NCI-H526 treated with DMSO at 0.1 percent for 48 hours (cell line): ENCODE data around the gene CALY.
A peak's percentile ranks its signal among the peaks of the same experiment; 100 is the strongest.
"Not testable (repeated sequence)": the region's sequence is repeated elsewhere in the genome, so short reads cannot be mapped to it uniquely, and the experiment has no call there.

Source experiments
- DNase-seq: peaks from one replicate; lab custom pipeline; 2025; lab: John Stamatoyannopoulos, UW

CALY gene

GRCh38 chr10:133328358-133329343 is 8.0 kb downstream of the CALY start:
- DNase-seq, result no peak

DNA sequence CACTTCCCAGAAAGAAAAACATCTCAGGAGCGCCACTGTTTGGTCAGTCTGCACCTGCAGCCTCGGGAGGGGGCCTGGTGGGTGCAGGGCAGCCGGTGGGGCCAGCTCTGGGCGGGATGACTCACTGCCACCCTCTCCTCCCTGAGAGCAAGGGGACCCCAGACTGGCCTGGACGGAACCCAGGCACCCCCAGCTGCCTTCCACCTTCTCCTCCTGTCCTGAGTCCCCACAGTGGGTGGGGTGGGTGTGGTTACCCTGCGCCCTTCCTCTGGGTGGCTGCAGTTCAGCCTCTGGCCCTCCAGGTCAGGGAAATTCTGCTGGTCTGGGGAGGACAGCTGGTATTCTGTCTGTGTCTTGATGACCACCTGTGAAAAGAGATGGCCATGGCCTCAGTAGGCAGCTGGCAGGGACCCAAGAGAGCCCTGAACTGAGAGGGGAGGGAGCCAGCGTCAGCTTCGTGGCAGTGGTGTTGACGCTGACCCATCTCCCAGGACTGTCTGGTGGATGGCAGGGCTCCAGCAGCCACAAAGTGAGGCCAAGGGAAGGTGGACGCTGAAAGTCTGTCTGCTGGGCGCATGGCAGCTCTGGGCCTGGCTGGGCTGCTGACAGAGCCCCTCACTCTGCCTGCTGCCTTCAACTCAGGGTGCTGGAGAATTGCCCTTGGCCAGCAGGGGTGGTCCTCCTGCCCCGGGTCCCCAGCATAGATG is 8.9 kb downstream of the CALY start:
- DNase-seq, result no peak

- DNase-seq, result no peak
These were observed 9.7 kb downstream of the CALY start for GRCh38 chr10:133326745-133327650.

- DNase-seq, result no peak
These were observed 10.5 kb downstream of the CALY start for GRCh38 chr10:133326223-133326551.

DNA sequence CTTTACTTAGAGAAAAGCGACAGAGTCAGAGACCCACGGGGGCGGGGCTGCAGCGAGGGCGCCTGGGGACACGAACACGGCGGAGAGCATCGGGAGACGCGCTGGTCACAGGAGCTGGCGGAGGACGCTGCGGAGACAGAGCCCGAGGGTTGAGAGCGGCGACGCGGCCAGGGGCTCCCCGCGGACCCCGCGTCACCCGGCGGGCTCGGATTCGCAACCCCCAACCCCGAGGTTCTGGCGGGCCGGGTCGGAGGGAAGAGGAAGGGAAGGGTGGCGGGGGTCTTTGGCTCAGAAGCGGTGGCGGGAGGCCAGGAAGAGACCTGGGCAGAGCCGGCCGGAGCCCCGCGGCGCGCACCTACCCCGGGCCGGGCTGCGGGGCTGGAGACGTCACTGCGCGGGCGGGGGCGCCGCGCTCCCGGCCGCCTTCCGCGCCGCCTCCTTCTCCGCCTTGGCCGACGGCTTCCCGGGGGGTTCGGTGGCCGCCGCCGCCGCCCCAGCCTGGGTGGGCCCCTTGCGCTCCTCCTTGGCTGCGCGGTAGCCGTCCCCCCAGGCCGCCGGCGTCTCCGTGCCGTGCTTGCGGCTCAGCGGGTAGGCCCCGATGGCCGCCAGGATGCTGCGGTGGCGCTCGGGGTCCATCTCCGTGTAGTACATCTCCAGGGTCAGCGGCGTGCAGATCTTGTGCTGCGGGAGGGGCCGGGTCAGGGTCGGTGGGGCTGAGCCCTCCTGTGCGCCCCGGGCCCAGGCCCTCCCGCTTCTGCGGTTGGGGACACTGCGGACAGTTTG is 11.1 kb downstream of the CALY start:
- no peak for DNase-seq

GRCh38 chr10:133324857-133325260 is 11.8 kb downstream of the CALY start:
- DNase-seq, result no peak

DNA sequence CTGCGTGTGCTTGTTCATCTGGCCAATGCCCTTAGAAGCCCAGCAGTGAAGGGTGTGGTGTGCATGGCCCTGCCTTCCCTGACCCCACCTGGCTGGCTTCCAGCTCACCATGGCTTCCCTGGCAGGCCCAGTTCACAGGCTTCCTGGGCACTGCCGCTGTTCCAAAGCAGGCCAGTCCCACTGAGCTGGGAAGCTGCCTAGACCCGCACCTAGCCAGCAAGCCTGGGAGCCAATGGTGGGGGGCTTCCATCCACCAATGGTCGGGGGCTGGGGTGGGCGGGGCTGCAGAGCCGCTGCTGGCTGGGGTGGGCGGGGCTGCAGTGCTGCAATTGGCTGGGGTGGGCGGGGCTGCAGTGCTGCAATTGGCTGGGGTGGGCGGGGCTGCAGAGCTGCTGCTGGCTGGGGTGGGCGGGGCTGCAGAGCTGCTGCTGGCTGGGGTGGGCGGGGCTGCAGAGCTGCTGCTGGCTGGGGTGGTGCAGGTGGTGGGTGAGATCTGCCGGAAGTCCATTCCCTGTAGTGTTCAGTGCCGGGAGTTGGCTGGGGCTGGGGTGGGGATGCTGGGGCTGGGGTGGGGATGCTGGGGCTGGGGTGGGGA is 12.4 kb downstream of the CALY start:
- no peak for DNase-seq

DNA sequence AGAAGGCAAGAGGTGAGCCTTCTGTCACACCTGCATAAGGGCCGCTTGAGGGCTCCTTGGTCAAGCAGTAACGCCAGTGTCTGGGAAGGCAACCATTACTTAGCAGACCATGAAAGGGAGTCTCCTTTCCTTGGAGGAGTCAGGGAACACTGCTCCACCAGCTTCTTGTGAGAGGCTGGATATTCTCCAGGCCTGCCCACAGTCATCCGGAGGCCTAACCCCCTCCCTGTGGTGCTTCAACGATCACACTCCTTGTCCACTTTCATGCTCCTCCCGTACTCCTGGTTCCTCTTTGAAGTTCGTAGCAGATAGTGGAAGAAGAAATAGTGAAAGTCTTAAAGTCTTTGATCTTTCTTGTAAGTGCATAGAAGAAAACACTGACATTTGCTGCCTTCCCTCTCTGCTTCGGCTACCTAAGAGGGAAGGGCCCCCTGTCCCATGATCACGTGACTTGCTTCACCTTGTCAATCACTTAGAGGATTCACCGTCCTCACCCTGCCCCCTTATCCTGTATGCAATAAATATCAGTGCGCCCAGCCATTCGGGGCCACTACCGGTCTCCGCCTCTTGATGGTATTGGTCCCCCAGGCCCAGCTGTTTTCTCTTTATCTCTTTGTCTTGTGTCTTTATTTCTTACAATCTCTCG is 14.5 kb downstream of the CALY start:
- not testable (repeated sequence) for DNase-seq

DNA sequence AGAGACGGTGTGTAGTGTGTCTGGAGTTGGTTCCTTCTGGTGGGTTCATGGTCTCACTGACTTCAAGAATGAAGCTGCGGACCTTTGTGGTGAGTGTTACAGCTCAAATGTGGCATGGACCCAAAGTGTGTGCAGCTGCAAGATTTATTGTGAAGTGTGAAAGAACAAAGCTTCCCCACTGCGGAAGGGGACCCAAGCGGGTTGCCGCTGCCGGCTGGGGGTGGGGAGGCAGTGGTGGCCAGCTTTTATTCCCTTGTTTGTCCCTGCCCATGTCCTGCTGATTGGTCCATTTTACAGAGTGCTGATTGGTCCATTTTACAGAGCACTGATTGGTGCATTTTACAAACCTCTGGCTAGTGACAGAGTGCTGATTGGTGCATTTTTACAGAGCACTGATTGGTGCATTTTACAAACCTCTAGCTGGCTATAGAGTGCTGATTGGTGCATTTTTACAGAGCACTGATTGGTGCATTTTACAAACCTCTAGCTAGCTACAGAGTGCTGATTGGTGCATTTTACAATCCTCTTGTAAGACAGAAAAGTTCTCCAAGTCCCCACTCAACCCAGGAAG is 15.8 kb downstream of the CALY start:
- DNase-seq, result not testable (repeated sequence)

- peak; percentile 12 for DNase-seq
These were observed 18.1 kb downstream of the CALY start for GRCh38 chr10:133318494-133319127.

DNA sequence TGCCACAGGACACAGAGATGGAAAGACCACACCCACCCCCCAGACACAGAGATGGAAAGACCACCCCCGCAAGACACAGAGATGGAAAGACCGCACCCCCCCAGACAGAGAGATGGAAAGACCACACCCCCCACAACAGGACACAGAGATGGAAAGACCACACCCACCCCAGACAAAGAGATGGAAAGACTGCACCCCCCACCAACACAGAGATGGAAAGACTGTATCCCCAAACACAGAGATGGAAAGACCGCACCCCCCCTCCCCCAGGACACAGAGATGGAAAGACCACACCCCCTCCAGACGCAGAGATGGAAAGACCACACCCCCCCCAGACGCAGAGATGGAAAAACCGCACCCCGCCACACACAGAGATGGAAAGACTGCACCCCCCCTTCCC is 20.0 kb downstream of the CALY start:
- no peak for DNase-seq

DNA sequence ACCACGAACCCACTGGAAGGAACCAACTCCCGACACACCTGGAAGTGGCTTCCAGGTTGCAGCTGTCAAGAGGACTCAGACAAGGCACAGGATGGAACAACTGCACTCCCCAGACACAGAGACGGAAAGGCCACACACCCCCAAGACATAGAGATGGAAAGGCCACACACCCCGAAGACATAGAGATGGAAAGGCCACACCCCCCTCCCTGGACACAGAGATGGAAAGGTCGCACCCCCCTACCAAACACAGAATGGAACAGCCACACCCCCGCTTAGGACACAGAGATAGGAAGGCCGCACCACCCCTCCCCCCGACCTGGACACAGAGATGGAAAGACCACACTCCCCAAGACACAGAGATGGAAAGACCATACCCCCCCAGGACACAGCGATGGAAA is 20.4 kb downstream of the CALY start:
- no peak for DNase-seq

DNA sequence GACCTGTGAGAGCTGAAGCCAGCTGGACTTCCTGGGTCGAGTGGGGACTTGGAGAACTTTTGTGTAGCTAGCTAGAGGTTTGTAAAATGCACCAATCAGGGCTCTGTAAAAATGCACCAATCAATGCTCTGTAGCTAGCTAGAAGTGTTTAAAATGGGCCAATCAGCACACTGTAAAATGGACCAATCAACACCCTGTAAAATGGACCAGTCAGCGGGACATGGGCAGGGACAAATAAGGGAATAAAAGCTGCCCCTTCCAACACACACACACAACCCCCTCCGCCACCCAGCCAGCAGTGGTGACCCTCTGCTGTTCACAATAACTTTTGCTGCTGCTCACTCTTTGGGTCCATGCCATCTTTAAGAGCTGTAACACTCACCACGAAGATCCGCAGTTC is 20.8 kb downstream of the CALY start:
- DNase-seq, result no peak

- DNase-seq, result no peak
These were observed 21.8 kb downstream of the CALY start for GRCh38 chr10:133314911-133315310.

DNA sequence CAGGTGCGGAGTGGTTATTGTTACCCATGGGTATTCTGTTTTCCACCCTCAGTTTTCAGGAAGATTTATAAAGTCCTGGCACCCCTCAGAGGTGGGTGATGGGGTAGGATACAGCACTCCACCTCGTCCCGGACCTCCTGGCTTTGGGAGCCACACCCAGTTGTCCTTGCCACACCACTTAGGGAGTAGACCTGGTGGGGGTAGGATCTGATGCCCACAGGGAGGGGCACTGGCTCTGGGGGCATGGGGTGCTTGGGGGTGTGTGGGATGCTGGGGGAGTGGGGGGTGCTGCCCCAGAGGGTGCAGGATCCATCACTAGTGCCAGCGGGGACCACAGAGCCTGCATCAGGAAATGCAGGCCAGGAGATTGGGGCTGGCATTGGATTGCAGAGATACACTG is 23.5 kb downstream of the CALY start:
- no peak for DNase-seq

DNA sequence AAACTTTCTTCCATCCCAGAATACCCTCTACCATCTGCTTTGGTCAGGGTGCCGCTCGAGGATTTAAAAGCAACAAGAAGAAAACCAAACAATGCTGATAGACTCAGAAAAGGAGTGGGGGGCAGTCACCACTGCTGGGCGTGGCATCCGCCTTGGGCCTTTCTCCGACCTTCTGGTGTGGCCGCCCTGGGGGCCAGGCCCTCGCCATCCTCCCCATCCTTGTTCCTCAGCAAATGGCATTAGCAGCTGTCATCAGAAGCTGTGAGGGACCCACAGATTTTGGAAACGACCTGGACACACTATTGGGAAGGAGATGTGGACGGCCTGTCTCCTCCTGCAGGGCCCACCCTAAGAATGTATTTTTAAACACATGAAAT is 23.9 kb downstream of the CALY start:
- DNase-seq, result no peak

- no peak for DNase-seq
These were observed 24.5 kb downstream of the CALY start for GRCh38 chr10:133312016-133312768.

- no peak for DNase-seq
These were observed 25.1 kb downstream of the CALY start for GRCh38 chr10:133311570-133311969.

GRCh38 chr10:133310789-133311188 is 25.9 kb downstream of the CALY start:
- no peak for DNase-seq
